Measurements from ENCODE around the gene LCE6A.

LCE6A gene

GRCh38 chr1:152873495-152873894 lies 30.8 kb downstream of the LCE6A start:
- no peak for DNase-seq

- no peak for DNase-seq
These were observed 34.2 kb downstream of the LCE6A start for GRCh38 chr1:152876827-152877226.

- DNase-seq: no peak
These were observed 35.4 kb downstream of the LCE6A start, which contains the start of gene SMCP for GRCh38 chr1:152878042-152878441. Gene SMCP (plus strand): TSS chr1:152878322. CDS start chr1:152884423, 6,101 bp downstream.

- no peak for DNase-seq
These were observed 37.0 kb downstream of the LCE6A start for GRCh38 chr1:152879559-152880198.

- DNase-seq: no peak
These were observed 37.7 kb downstream of the LCE6A start for GRCh38 chr1:152880316-152880715.

GRCh38 chr1:152880907-152881306 lies 38.3 kb downstream of the LCE6A start:
- DNase-seq: no peak

- DNase-seq: no peak
These were observed 41.4 kb downstream of the LCE6A start for GRCh38 chr1:152884085-152884484.

- DNase-seq: no peak
These were observed 41.9 kb downstream of the LCE6A start for GRCh38 chr1:152884506-152884905.

GRCh38 chr1:152884966-152885624 lies 42.4 kb downstream of the LCE6A start:
- DNase-seq: no peak

GRCh38 chr1:152886085-152886484 lies 43.4 kb downstream of the LCE6A start:
- no peak for DNase-seq

- DNase-seq: no peak
These were observed 44.2 kb downstream of the LCE6A start for GRCh38 chr1:152886758-152887409.

GRCh38 chr1:152888126-152888525 lies 45.5 kb downstream of the LCE6A start:
- no peak for DNase-seq

Measured in nucleus accumbens (tissue), 56 donors.